ENCODE data around the gene SP100. TPM values are rescaled to one million over a fixed set of nuclear protein-coding genes. Genes with fewer than 3 reads are reported as not detected.

SP100 gene
- total RNA-seq, 2 donors from 2014 or later = 0.11 to 0.70 TPM

DNA sequence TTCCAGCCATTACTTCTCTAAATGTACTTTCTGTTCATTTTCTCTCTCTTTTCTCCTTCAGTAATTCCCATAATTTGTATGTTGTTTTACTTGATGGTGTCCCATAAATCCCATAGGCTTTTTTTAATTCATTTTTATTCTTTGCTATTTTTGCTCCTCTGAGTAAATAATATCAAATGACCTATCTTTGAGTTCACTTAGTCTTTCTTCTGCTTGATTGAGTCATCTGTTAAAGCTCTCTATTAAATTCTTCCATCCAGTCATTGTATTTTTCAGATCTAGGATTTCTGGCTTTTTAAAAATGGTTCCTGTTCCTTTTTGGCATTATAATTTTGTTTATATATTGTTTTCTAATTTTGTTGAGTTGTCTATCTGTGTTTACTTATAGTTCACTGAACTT, 13.5 kb downstream of the SP100 start:
- no peak overlapping the region for H3K27ac Mint-ChIP-seq
- Histone ChIP-seq H3K9me3 (ENCODE audit: control insufficient read depth, low read length) (no peaks in the 10 kb centered on the region), H3K27ac (ENCODE audit: low read depth, low read length) (no peak overlapping the region)

GRCh38 chr2:230430957-230431910, 15.2 kb downstream of the SP100 start:
- 76% methylated on average over 1 of the region's 1 CpG; no CpG with 5 or more reads in 1 of the 2 experiments for WGBS, 2 experiments (ENCODE audit: insufficient coverage in 1 of 2, insufficient read length in 1 of 2)
- DNase-seq = no peak
- H3K27me3 Mint-ChIP-seq (ENCODE audit: insufficient read depth) = no peaks in the 10 kb centered on the region
- H3K4me3 ChIP-seq (ENCODE audit: low read length) = no peak overlapping the region
- TF ChIP-seq CTCF (conservative IDR thresholded peaks at IDR 0.05) = no peak
- H3K36me3 Mint-ChIP-seq (ENCODE audit: low read depth) = no peaks in the 10 kb centered on the region
- no peak overlapping the region for H3K4me3 Mint-ChIP-seq
- H3K9ac ChIP-seq (ENCODE audit: extremely low read depth, low read length, poor library complexity, severe bottlenecking) = no peak overlapping the region
- H3K27ac Mint-ChIP-seq = no peak overlapping the region
- H3K9me3 ChIP-seq (ENCODE audit: control insufficient read depth, low read length) = peaks cover 2% of the 10 kb centered on the region
- H3K27ac ChIP-seq (ENCODE audit: low read depth, low read length) = no peak overlapping the region
- H3K9me3 Mint-ChIP-seq = peaks cover 10% of the 10 kb centered on the region
- no peaks in the 10 kb centered on the region for H3K27me3 ChIP-seq (ENCODE audit: control insufficient read depth, insufficient read depth, low read length, poor library complexity, severe bottlenecking)
- H3K36me3 ChIP-seq (ENCODE audit: control insufficient read depth, insufficient read depth, low read length) = no peaks in the 10 kb centered on the region
- peaks cover 2% of the 10 kb centered on the region for H3K4me1 Mint-ChIP-seq
- no peaks in the 10 kb centered on the region for H3K4me1 ChIP-seq (ENCODE audit: control insufficient read depth, insufficient read depth, low read length)

More for the DNA sequence above, 13.5 kb downstream of the SP100 start:
- no peaks in the 10 kb centered on the region for H3K36me3 Mint-ChIP-seq (ENCODE audit: low read depth)
- no peak overlapping the region for H3K4me3 ChIP-seq (ENCODE audit: low read length)
- H3K4me3 Mint-ChIP-seq = no peak overlapping the region
- H3K36me3 ChIP-seq (ENCODE audit: control insufficient read depth, insufficient read depth, low read length) = no peaks in the 10 kb centered on the region
- no peak for DNase-seq
- H3K27me3 ChIP-seq (ENCODE audit: control insufficient read depth, insufficient read depth, low read length, poor library complexity, severe bottlenecking) = no peaks in the 10 kb centered on the region
- TF ChIP-seq CTCF (conservative IDR thresholded peaks at IDR 0.05) = no peak
- no peaks in the 10 kb centered on the region for H3K4me1 ChIP-seq (ENCODE audit: control insufficient read depth, insufficient read depth, low read length)
- H3K27me3 Mint-ChIP-seq (ENCODE audit: insufficient read depth) = no peaks in the 10 kb centered on the region
- H3K9ac ChIP-seq (ENCODE audit: extremely low read depth, low read length, poor library complexity, severe bottlenecking) = no peak overlapping the region
- H3K9me3 Mint-ChIP-seq = peaks cover 6% of the 10 kb centered on the region
- peaks cover 5% of the 10 kb centered on the region for H3K4me1 Mint-ChIP-seq

GRCh38 chr2:230434677-230435324, 18.8 kb downstream of the SP100 start:
- Mint-ChIP-seq H3K4me1 (no peaks in the 10 kb centered on the region), H3K27ac (no peak overlapping the region), H3K27me3 (ENCODE audit: insufficient read depth) (no peaks in the 10 kb centered on the region), H3K4me3 (no peak overlapping the region), H3K9me3 (peaks cover 7% of the 10 kb centered on the region), H3K36me3 (ENCODE audit: low read depth) (no peaks in the 10 kb centered on the region)
- Histone ChIP-seq H3K27me3 (ENCODE audit: control insufficient read depth, insufficient read depth, low read length, poor library complexity, severe bottlenecking) (no peaks in the 10 kb centered on the region), H3K36me3 (ENCODE audit: control insufficient read depth, insufficient read depth, low read length) (no peaks in the 10 kb centered on the region), H3K9me3 (ENCODE audit: control insufficient read depth, low read length) (peaks cover 9% of the 10 kb centered on the region), H3K4me1 (ENCODE audit: control insufficient read depth, insufficient read depth, low read length) (no peaks in the 10 kb centered on the region), H3K4me3 (ENCODE audit: low read length) (no peak overlapping the region), H3K9ac (ENCODE audit: extremely low read depth, low read length, poor library complexity, severe bottlenecking) (no peak overlapping the region), H3K27ac (ENCODE audit: low read depth, low read length) (no peak overlapping the region)
- 64 to 67% methylated on average over 3 to 4 of the region's 4 CpGs for WGBS, 2 experiments (ENCODE audit: insufficient coverage in 1 of 2, insufficient read length in 1 of 2)
- no peak for DNase-seq
- no peak for TF ChIP-seq CTCF (conservative IDR thresholded peaks at IDR 0.05)

Data from endodermal cell (in vitro differentiated cells).